GM18526 (cell line): ENCODE measurements around the gene PTPRQ.

Experiments used
- POLR2A ChIP-seq: IDR thresholded peaks from 3 replicates; pipeline ENCODE4 v1.6.1; 2011; ENCODE audit not compliant: insufficient read length; ENCODE audit errors: extremely low read depth

The PTPRQ gene

DNA sequence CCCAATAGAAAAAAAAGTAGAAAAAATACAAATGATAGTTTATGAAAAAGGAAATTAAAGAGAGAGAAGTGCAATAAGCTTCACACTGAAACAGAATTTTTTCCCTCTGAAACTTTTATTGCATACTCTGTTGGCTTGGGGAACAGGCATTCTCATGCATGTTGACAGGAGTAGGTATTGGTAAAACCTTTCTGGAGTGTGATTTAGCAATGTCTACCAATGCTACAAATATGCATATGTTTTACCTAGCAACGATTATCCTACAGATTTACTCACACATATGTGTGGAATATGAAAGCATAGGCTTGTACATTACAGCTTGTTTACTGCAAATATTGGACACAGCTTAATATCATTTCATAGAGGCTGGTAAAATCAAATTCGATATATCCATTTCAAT lies 137.7 kb downstream of the PTPRQ start:
- no peak for TF ChIP-seq POLR2A

- no peak for TF ChIP-seq POLR2A
These were observed 138.4 kb downstream of the PTPRQ start for GRCh38 chr12:80582431-80582830.

- no peak for TF ChIP-seq POLR2A
These were observed 145.0 kb downstream of the PTPRQ start for GRCh38 chr12:80589077-80589476.

DNA sequence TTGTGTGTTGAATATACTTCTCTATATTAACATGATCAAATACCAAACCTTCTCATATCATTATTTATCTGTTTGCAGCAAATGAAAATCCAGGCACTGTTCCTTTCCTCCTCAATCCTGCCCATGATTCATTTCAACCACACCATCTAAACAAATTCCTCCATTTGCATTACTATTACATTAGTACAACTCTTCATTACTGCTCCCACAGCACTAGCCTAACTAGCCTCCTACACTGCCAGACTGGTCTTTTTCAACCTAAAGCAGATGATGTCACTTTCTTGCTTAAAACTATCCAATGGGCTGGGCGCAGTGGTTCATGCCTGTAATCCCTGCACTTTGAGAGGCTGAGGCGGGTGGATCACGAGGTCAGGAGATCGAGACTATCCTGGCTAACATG lies 146.1 kb downstream of the PTPRQ start:
- TF ChIP-seq POLR2A: no peak

DNA sequence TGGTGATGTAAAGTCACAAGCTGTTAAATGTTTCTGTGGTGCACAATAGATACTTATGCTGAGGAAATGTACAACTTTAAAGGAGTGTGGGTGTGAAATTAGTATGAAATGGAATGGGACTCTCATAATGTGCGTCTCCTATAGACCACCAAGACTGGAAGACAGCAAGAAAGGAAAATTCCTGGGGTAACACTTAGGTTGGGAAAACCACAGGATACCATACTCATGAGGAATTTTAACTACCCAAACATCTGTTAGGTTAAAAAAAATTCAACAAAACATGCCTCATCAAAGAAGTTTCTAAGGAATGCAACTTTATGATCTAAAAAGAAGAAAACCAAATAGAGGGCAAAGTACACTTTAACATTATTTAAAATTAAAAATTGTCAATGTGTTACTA lies 149.7 kb downstream of the PTPRQ start:
- TF ChIP-seq POLR2A: no peak

- TF ChIP-seq POLR2A: no peak
These were observed 152.5 kb downstream of the PTPRQ start for GRCh38 chr12:80596509-80596908.

- TF ChIP-seq POLR2A: no peak
These were observed 154.1 kb downstream of the PTPRQ start for GRCh38 chr12:80598004-80598606.

- no peak for TF ChIP-seq POLR2A
These were observed 158.4 kb downstream of the PTPRQ start for GRCh38 chr12:80602455-80602854.

- no peak for TF ChIP-seq POLR2A
These were observed 163.5 kb downstream of the PTPRQ start for GRCh38 chr12:80607361-80608135.

GRCh38 chr12:80617733-80618132 lies 173.7 kb downstream of the PTPRQ start:
- no peak for TF ChIP-seq POLR2A

DNA sequence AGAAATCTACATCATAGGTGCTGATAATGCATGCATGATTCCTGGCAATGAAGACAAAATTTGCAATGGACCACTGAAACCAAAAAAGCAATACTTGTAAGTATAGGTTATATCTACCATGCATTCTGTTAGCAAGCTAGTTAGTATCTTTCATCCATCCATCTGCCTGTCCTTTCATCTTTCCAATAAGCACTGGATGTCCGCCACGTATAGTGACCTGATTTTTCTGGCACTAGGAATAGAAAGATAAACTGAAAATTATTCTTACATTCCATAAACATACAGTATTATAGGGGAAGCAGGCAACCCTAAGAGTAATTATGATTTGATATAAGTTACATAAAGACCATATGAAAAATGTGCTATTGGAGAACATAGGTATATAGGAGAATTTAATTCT lies 176.2 kb downstream of the PTPRQ start:
- no peak for TF ChIP-seq POLR2A

DNA sequence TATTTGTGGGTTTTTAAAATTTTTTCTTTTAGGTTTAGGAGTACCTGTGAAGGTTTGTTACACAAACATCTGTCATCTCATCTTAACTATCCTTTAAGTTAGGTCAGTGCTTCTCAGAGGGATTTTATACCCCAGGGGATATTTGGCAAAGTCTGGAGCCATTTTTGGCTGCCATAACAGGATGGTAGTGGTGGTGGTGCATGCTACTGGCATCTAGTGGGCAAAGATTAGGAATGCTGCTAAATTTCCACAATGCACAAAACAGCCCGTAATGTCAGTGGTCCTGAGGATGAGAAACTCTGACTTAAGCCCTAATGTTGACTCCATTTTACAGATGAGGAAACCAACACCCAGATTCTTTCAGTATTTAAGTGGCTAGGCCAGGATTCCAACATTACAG lies 178.2 kb downstream of the PTPRQ start:
- TF ChIP-seq POLR2A: no peak

- no peak for TF ChIP-seq POLR2A
These were observed 181.0 kb downstream of the PTPRQ start for GRCh38 chr12:80625051-80625450.

DNA sequence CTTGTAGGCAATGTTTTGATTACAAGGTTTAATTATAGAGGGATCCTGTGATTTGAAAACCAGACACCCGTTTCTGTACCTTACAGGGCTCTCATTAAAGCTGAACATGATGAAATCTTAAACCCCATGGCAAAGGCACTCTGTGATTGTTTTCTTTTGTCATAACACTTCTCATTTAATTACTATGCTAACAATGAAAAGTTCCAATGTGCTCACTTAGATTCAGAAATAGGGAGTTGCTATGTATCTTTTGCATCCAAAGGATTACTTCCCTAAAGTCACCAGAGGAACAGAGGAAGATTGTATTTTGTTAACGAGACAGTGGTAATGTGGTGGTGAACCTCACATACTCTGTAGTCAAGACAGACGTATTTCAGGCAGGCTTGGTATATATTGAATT lies 181.9 kb downstream of the PTPRQ start:
- TF ChIP-seq POLR2A: no peak

- TF ChIP-seq POLR2A: no peak
These were observed 183.7 kb downstream of the PTPRQ start for GRCh38 chr12:80627782-80628181.

GRCh38 chr12:80632835-80633234 lies 188.8 kb downstream of the PTPRQ start:
- TF ChIP-seq POLR2A: no peak

DNA sequence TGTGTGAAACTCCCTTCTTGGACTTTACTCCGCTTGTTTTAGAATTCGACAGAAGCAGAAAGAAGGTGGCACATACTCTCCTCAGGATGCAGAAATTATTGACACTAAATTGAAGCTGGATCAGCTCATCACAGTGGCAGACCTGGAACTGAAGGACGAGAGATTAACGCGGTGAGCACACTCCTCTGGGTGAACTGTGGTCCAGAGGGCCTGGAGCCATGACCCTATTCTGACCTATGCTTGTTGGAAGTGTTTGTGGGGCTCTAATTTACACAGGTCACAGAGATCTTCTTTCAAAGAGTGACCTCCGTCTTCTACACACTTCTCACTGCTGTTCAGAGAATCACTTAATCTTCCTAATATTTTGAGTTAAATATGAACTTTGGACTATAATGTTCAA lies 190.9 kb downstream of the PTPRQ start:
- TF ChIP-seq POLR2A: no peak
